Fibroblast of mammary gland (primary cell): Measurements from ENCODE around the gene SETD3.

Experiments used
- DNase-seq: peaks from one replicate; pipeline ENCODE4 v3.0.0-alpha.2; 2010; ENCODE audit warnings: low read depth
- H3K4me3 ChIP-seq: 2 replicates; pipeline ENCODE4 v1.5.1; 2011; ENCODE audit warnings: low read depth, mild to moderate bottlenecking, low read length, moderate library complexity; ENCODE audit not compliant: control insufficient read depth
- CTCF ChIP-seq: conservative IDR thresholded peaks from 2 replicates; pipeline ENCODE4 v1.5.1; 2011; ENCODE audit warnings: low read depth, low read length, inconsistent platforms; ENCODE audit not compliant: control insufficient read depth, insufficient read depth

The SETD3 gene

GRCh38 chr14:99506276-99506675 is 25.6 kb upstream of the SETD3 start:
- TF ChIP-seq CTCF: no peak
- no peak for DNase-seq
- no peak overlapping the region for H3K4me3 ChIP-seq

DNA sequence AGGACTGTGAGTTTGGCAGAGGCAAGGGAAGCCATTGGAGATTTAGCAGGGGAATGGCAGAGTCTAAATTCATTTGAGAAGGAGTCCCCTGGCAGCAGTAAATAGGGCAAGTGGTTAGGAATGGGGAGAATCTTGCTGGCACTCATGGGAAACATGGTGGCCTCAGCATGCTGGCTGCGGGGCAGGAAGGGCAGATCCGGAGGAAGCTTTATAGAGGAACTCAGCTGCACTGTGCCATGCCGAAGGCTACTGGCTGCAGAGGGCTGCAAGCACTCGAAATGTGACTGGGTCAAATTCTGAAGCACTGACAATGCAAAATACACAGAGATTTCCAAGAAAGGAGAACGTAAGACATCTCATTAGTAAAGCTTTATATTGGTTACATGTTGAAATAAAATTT is 24.4 kb upstream of the SETD3 start:
- no peak for DNase-seq
- H3K4me3 ChIP-seq: no peak overlapping the region
- TF ChIP-seq CTCF: no peak

DNA sequence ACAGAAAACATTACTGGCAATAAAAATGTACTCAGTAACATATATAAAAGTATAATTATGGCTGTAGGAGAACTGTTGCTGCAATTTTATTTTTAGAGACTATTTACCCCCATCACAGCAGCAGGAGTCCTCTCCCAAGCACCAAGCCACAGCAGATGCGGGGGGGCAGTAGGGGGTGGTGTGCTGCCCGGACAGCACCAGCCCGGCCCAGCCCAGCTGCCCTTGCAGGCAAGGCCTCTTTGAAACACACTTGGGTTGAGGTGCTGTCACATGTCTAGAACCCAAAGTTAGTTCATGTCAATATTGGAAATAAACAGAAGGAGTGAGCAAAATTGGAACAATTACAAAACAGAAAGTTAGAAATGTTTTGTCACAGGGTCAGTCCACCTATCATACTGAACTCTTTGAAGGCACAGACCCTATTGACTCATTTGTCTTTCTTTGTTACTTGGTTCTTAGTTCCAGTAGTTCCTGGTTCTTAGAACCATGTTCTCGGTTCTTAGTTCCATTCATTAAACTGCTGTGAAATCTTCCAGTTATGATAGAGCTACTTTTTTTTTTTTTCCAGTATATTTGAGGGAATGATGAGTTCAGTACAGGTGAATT is 23.3 kb upstream of the SETD3 start:
- DNase-seq: no peak
- H3K4me3 ChIP-seq: no peak overlapping the region
- no peak for TF ChIP-seq CTCF

DNA sequence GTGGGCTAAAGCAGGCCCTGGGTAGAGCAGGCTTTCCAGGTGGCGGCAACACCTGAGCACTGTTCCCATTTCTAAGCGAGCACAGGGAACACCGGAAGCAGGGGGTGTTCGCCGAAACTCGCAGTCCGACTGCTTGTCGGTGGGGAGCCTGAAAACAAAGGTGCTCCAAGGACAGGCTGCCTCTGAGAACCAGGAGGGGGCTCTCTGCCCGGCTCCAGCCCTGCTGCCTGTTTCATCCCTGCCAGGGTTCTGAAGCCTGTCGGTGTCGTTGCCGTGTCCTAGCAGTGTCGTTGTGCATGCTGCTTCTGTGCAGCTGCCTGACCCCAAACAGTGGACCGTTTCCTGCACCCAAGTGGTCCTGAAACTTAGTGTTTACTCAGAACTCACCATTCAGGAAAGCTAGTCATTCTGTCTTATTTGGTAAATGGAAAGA is 22.3 kb upstream of the SETD3 start:
- no peak for TF ChIP-seq CTCF
- no peak overlapping the region for H3K4me3 ChIP-seq

DNA sequence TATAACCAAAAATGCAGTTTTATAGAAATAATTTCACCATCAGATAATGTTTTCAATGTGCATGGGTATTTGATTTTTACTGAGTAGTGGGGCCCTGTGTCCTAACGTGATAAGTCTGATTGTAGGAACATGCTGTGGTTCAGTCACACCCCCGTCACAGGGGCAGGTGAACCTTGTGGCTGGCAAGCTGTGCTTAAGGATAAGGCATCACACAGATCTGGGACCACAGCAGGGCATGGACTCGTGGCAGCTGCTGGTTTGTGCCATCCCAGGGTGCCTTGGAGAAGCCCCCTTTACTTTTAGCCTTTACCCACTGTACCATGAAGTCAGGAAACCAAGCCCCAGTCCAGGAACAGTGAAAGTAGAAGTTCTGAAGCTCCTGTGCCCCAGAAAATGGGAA is 17.2 kb upstream of the SETD3 start:
- no peak for DNase-seq
- no peak for TF ChIP-seq CTCF
- no peak overlapping the region for H3K4me3 ChIP-seq

More for the DNA sequence above, 22.3 kb upstream of the SETD3 start:
- no peak for DNase-seq

DNA sequence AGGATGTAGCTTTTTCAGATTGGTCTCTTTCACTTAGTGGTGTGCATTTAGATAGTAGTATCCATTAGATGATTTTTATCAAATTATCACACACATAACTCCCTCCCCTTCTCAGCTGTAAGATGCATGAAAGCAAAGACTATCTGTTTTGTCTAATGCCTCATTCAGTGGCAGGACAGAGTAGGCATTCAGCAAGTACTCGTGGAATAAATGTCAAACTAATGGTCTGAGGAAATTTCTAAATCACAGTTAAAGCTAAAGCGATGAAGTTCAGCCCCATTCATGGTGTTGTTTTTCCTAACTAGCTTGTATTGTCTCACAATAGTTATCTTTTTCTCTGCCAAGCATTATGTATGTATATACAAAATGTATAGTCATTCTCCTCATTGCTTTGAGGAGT is 16.7 kb upstream of the SETD3 start:
- DNase-seq: no peak

More for the DNA sequence above, 16.7 kb upstream of the SETD3 start:
- no peak for TF ChIP-seq CTCF
- no peak overlapping the region for H3K4me3 ChIP-seq
